Measurements from ENCODE around the gene LBX2.
A peak's percentile ranks its signal among the peaks of the same experiment; 100 is the strongest.

The LBX2 gene

GRCh38 chr2:74507145-74507925, 7.9 kb upstream of the LBX2 start, which contains the start of gene PCGF1:
TSS of gene PCGF1 (minus strand) at chr2:74507695. CDS start at chr2:74507668, 27 bp downstream.
- TF ChIP-seq ZNF8 (CRISPR knock-in tag; IDR thresholded peaks at IDR 0.05) (no peak), SNAI2 (CRISPR knock-in tag; IDR thresholded peaks at IDR 0.05) (no peak), ARNTL (CRISPR knock-in tag; IDR thresholded peaks at IDR 0.05; ENCODE audit: borderline replicate concordance, low read depth) (peak; percentile 92), ZFP3 (CRISPR knock-in tag; IDR thresholded peaks at IDR 0.05) (no peak), ESRRG (CRISPR knock-in tag; IDR thresholded peaks at IDR 0.05) (no peak), CREB5 (CRISPR knock-in tag; IDR thresholded peaks at IDR 0.05; ENCODE audit: low read depth) (no peak), OSR1 (CRISPR knock-in tag; IDR thresholded peaks at IDR 0.05) (no peak), CSDC2 (CRISPR knock-in tag; IDR thresholded peaks at IDR 0.05) (no peak)
- ATAC-seq = peak; percentile 93

DNA sequence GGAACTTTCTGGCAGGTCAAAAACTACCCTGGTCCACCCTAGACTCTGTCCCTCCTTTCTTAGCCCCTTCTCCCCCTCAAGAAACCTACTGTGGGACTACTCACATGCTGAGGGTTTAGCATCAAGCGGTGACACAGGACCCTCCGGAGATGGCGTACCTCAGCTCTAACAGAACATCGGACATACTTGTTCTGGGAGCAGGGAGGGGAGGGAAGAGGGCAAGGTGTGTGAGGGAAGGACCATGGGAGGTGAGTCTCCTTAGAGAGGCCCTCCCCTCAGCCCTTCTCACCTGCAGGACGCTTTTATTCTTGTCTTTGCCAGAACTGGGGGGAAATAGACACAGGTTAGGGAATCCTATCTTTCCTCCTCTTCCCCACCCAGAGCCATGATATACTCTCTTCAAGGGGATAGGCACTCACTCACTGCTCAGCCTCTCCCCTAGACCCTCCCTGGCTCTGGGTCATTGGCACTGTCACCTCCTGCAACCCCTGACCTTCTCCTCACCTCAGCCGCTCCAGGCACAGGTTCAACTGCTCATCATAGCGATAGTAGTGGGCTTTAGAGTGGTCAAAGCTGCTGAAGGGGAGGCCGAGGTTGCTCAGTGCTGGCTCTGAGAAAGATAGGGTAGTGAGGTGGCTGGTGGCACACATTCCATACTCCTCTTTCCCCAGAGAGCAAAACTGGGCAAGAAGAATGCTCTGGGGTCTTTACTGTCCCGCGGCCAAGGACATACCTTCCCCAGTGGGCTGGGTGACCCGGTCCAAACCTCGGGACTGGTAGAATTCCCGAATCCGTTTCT, 6.2 kb upstream of the LBX2 start:
- no peak for ATAC-seq
- TF ChIP-seq RARB (CRISPR knock-in tag; IDR thresholded peaks at IDR 0.05) (no peak), BACH2 (CRISPR knock-in tag; IDR thresholded peaks at IDR 0.05; ENCODE audit: borderline replicate concordance) (no peak), PPARA (CRISPR knock-in tag; IDR thresholded peaks at IDR 0.05; ENCODE audit: borderline replicate concordance) (no peak), ZNF70 (CRISPR knock-in tag; IDR thresholded peaks at IDR 0.05) (no peak), ZFP30 (CRISPR knock-in tag; IDR thresholded peaks at IDR 0.05) (no peak)
- TF ChIP-seq, protein P1, sequence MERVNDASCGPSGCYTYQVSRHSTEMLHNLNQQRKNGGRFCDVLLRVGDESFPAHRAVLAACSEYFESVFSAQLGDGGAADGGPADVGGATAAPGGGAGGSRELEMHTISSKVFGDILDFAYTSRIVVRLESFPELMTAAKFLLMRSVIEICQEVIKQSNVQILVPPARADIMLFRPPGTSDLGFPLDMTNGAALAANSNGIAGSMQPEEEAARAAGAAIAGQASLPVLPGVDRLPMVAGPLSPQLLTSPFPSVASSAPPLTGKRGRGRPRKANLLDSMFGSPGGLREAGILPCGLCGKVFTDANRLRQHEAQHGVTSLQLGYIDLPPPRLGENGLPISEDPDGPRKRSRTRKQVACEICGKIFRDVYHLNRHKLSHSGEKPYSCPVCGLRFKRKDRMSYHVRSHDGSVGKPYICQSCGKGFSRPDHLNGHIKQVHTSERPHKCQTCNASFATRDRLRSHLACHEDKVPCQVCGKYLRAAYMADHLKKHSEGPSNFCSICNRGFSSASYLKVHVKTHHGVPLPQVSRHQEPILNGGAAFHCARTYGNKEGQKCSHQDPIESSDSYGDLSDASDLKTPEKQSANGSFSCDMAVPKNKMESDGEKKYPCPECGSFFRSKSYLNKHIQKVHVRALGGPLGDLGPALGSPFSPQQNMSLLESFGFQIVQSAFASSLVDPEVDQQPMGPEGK (CRISPR knock-in tag; IDR thresholded peaks at IDR 0.05; ENCODE audit: borderline replicate concordance) = no peak
- TF ChIP-seq, protein P2, sequence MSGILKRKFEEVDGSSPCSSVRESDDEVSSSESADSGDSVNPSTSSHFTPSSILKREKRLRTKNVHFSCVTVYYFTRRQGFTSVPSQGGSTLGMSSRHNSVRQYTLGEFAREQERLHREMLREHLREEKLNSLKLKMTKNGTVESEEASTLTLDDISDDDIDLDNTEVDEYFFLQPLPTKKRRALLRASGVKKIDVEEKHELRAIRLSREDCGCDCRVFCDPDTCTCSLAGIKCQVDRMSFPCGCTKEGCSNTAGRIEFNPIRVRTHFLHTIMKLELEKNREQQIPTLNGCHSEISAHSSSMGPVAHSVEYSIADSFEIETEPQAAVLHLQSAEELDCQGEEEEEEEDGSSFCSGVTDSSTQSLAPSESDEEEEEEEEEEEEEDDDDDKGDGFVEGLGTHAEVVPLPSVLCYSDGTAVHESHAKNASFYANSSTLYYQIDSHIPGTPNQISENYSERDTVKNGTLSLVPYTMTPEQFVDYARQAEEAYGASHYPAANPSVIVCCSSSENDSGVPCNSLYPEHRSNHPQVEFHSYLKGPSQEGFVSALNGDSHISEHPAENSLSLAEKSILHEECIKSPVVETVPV (CRISPR knock-in tag; IDR thresholded peaks at IDR 0.05) = no peak

GRCh38 chr2:74504591-74504990, 5.2 kb upstream of the LBX2 start:
- TF ChIP-seq ZC3H10 (CRISPR knock-in tag; IDR thresholded peaks at IDR 0.05) (no peak), OSR1 (CRISPR knock-in tag; IDR thresholded peaks at IDR 0.05) (no peak)
- no peak for ATAC-seq

- no peak for ATAC-seq
- TF ChIP-seq ZFP3 (CRISPR knock-in tag; IDR thresholded peaks at IDR 0.05) = no peak
- TF ChIP-seq, protein P2 (CRISPR knock-in tag; IDR thresholded peaks at IDR 0.05) = no peak
- TF ChIP-seq TCF4 (CRISPR knock-in tag; IDR thresholded peaks at IDR 0.05; ENCODE audit: borderline replicate concordance) = no peak
- TF ChIP-seq ESRRG (CRISPR knock-in tag; IDR thresholded peaks at IDR 0.05) = no peak
- no peak for TF ChIP-seq RARB (CRISPR knock-in tag; IDR thresholded peaks at IDR 0.05)
- TF ChIP-seq SNAI2 (CRISPR knock-in tag; IDR thresholded peaks at IDR 0.05) = no peak
- no peak for TF ChIP-seq CSDC2 (CRISPR knock-in tag; IDR thresholded peaks at IDR 0.05)
- no peak for TF ChIP-seq ZNF70 (CRISPR knock-in tag; IDR thresholded peaks at IDR 0.05)
- TF ChIP-seq OSR1 (CRISPR knock-in tag; IDR thresholded peaks at IDR 0.05) = no peak
- TF ChIP-seq TSHZ2 (CRISPR knock-in tag; IDR thresholded peaks at IDR 0.05) = no peak
- no peak for TF ChIP-seq TOX (CRISPR knock-in tag; IDR thresholded peaks at IDR 0.05; ENCODE audit: borderline replicate concordance)
- no peak for TF ChIP-seq CREB5 (CRISPR knock-in tag; IDR thresholded peaks at IDR 0.05; ENCODE audit: low read depth)
- TF ChIP-seq ARNTL (CRISPR knock-in tag; IDR thresholded peaks at IDR 0.05; ENCODE audit: borderline replicate concordance, low read depth) = no peak
- no peak for TF ChIP-seq ZNF8 (CRISPR knock-in tag; IDR thresholded peaks at IDR 0.05)
- no peak for TF ChIP-seq ZNF565 (CRISPR knock-in tag; conservative IDR thresholded peaks at IDR 0.05; ENCODE audit: low read depth)
These were observed 4.4 kb upstream of the LBX2 start for GRCh38 chr2:74503506-74504475.
